Limb (tissue), 2 donors: Measurements from ENCODE around the gene NLRC4.
"Not testable (repeated sequence)": the region's sequence is repeated elsewhere in the genome, so short reads cannot be mapped to it uniquely, and the experiment has no call there.

ENCODE experiments used
- DNase-seq, 2 donors: peaks; one replicate each; pipeline ENCODE4 v3.0.0-alpha.2; 2016; ENCODE audit errors: extremely low spot score in 2 of 2

Gene NLRC4

GRCh38 chr2:32248299-32248698 lies 16.4 kb downstream of the NLRC4 start:
- DNase-seq = no peak

- no peak for DNase-seq
Measured at GRCh38 chr2:32246911-32247310, 17.8 kb downstream of the NLRC4 start.

- no peak for DNase-seq
Measured at GRCh38 chr2:32242331-32242730, 22.4 kb downstream of the NLRC4 start.

- DNase-seq = no peak
Measured at GRCh38 chr2:32237996-32238395, 26.7 kb downstream of the NLRC4 start.

GRCh38 chr2:32237488-32237887 lies 27.2 kb downstream of the NLRC4 start:
- no peak for DNase-seq

- no peak for DNase-seq
Measured at GRCh38 chr2:32235315-32235714, 29.4 kb downstream of the NLRC4 start.

GRCh38 chr2:32231959-32232358 lies 32.7 kb downstream of the NLRC4 start:
- DNase-seq = no peak

GRCh38 chr2:32229635-32230034 lies 35.1 kb downstream of the NLRC4 start:
- no peak for DNase-seq

GRCh38 chr2:32228181-32228580 lies 36.5 kb downstream of the NLRC4 start:
- DNase-seq = no peak

GRCh38 chr2:32227492-32227891 lies 37.2 kb downstream of the NLRC4 start:
- no peak for DNase-seq

- no peak for DNase-seq
Measured at GRCh38 chr2:32222966-32223365, 41.7 kb downstream of the NLRC4 start.

- no peak for DNase-seq
Measured at GRCh38 chr2:32220445-32220844, 44.2 kb downstream of the NLRC4 start.

GRCh38 chr2:32212295-32212694 lies 52.4 kb downstream of the NLRC4 start:
- no peak for DNase-seq

- no peak for DNase-seq
Measured at GRCh38 chr2:32210767-32211408, 53.8 kb downstream of the NLRC4 start.

GRCh38 chr2:32203428-32203827 lies 61.3 kb downstream of the NLRC4 start:
- DNase-seq = not testable (repeated sequence)

- DNase-seq = no peak
Measured at GRCh38 chr2:32200814-32201213, 63.9 kb downstream of the NLRC4 start.

- DNase-seq = no peak
Measured at GRCh38 chr2:32192418-32192817, 72.3 kb downstream of the NLRC4 start.

- DNase-seq = no peak
Measured at GRCh38 chr2:32189011-32189410, 75.7 kb downstream of the NLRC4 start.

GRCh38 chr2:32182667-32183066 lies 82.0 kb downstream of the NLRC4 start:
- DNase-seq = no peak
